B cell (primary cell): ENCODE measurements around the gene SCAMP5. TPM values are rescaled to one million over a fixed set of nuclear protein-coding genes. Genes with fewer than 3 reads are reported as not detected.

ENCODE experiments used
- ATAC-seq: fragments of 200-7000 bp; cut with Tn5 transposase; one replicate; pipeline ENCODE4 v1.10.0; 2021; ENCODE audit warnings: low read depth, mild to moderate bottlenecking, moderate number of reproducible peaks, moderate library complexity
- CTCF ChIA-PET: fragments of 350-600 bp; sonication (Branson Sonifier 250); formaldehyde crosslinking; loops from one replicate; lab custom pipeline; 2021; ENCODE audit warnings: antibody characterized with exemption, inconsistent platforms; lab: Charles Lee
- POLR2A ChIA-PET: fragments of 350-600 bp; sonication (Branson Sonifier 250); formaldehyde crosslinking; loops from one replicate; lab custom pipeline; 2021; ENCODE audit warnings: antibody characterized with exemption; lab: Charles Lee
- DNase-seq: peaks from one replicate; pipeline ENCODE4 v3.0.0; 2013
- H2AFZ ChIP-seq: 2 replicates; pipeline ENCODE4 v1.6.1; 2012; ENCODE audit warnings: mild to moderate bottlenecking, low read depth, low read length; ENCODE audit not compliant: insufficient read depth, poor library complexity, severe bottlenecking
- H3K27ac ChIP-seq, 2 donors: 1 replicate in 1 of 2; 2 replicates in 1 of 2; pipeline ENCODE4 v1.5.1; 2012 to 2013; ENCODE audit warnings: low read length in 2 of 2, mild to moderate bottlenecking in 2 of 2, moderate library complexity in 1 of 2
- H3K27me3 ChIP-seq, 4 experiments: fragments of 200-600 bp in 1 of 4; sonication (generic) in 1 of 4; replicated peaks in 1 of 4; 1 replicate in 2 of 4; 2 replicates in 2 of 4; pipeline versions ENCODE4 v1.6.1 to v1.7.0; 2013 to 2016; ENCODE audit warnings: low read length in 3 of 4, mild to moderate bottlenecking in 2 of 4, mixed read lengths in 1 of 4, moderate library complexity in 1 of 4; ENCODE audit not compliant: insufficient read depth in 4 of 4, control insufficient read depth in 3 of 4; ENCODE audit errors: control extremely low read depth in 1 of 4
- H3K36me3 ChIP-seq, 2 experiments: replicated peaks in 1 of 2; 1 replicate in 1 of 2; 2 replicates in 1 of 2; pipeline versions ENCODE4 v1.6.1 to v1.7.1; 2013; ENCODE audit warnings: low read length in 1 of 2; ENCODE audit not compliant: insufficient read depth in 2 of 2, control insufficient read depth in 1 of 2; ENCODE audit errors: control extremely low read depth in 1 of 2, extremely low read depth in 1 of 2
- H3K4me1 ChIP-seq, 2 donors: fragments of 200-600 bp in 1 of 2; sonication (generic) in 1 of 2; 1 replicate in 1 of 2; 2 replicates in 1 of 2; pipeline versions ENCODE4 v1.5.1 to v1.6.1; 2013 to 2017; ENCODE audit warnings: low read length in 2 of 2; ENCODE audit not compliant: control insufficient read depth in 2 of 2, insufficient read depth in 2 of 2
- H3K4me2 ChIP-seq: replicated peaks from 2 replicates; pipeline ENCODE3; 2012; ENCODE audit warnings: mild to moderate bottlenecking, low read depth, low read length; ENCODE audit not compliant: poor library complexity, severe bottlenecking
- H3K4me3 ChIP-seq, 5 experiments: fragments of 200-600 bp in 1 of 5; sonication (generic) in 1 of 5; 1 replicate in 3 of 5; 2 replicates in 2 of 5; pipeline versions ENCODE4 v1.5.1 to v1.7.0; 2011 to 2016; ENCODE audit warnings: low read length in 4 of 5, mild to moderate bottlenecking in 4 of 5, low read depth in 2 of 5, control low read depth in 1 of 5, moderate library complexity in 1 of 5; ENCODE audit not compliant: insufficient read depth in 1 of 5; ENCODE audit errors: control extremely low read depth in 1 of 5, extremely low read depth in 1 of 5
- H3K79me2 ChIP-seq: fragments of 200-600 bp; sonication (generic); one replicate; pipeline ENCODE4 v1.6.0; 2016; ENCODE audit warnings: low read length; ENCODE audit not compliant: control insufficient read depth, insufficient read depth
- H3K9ac ChIP-seq: fragments of 200-600 bp; sonication (generic); 2 replicates; pipeline ENCODE4 v1.6.1; 2017; ENCODE audit warnings: mild to moderate bottlenecking, low read length, moderate library complexity
- H3K9me3 ChIP-seq, 3 donors: one replicate each; pipeline versions ENCODE4 v1.6.1 to v1.7.1; 2013; ENCODE audit warnings: low read length in 2 of 3; ENCODE audit not compliant: control insufficient read depth in 2 of 3, insufficient read depth in 1 of 3; ENCODE audit errors: control extremely low read depth in 1 of 3
- H4K20me1 ChIP-seq: 2 replicates; pipeline ENCODE4 v1.6.0; 2012; ENCODE audit warnings: mild to moderate bottlenecking, low read length; ENCODE audit not compliant: insufficient read depth, control insufficient read depth, poor library complexity, severe bottlenecking
- H3K27ac Mint-ChIP-seq: one replicate; pipeline ENCODE4 v1.8.0; 2021; ENCODE audit warnings: mixed read lengths
- H3K27me3 Mint-ChIP-seq: one replicate; pipeline ENCODE4 v1.8.0; 2021; ENCODE audit warnings: mixed read lengths
- H3K4me1 Mint-ChIP-seq: one replicate; pipeline ENCODE4 v1.8.0; 2021; ENCODE audit warnings: mixed read lengths
- H3K4me3 Mint-ChIP-seq: one replicate; pipeline ENCODE4 v1.8.0; 2021; ENCODE audit warnings: mixed read lengths
- H3K9me3 Mint-ChIP-seq: one replicate; pipeline ENCODE4 v1.8.0; 2022; ENCODE audit warnings: mixed read lengths; ENCODE audit not compliant: insufficient read depth
- CTCF ChIP-seq: fragments of 200-600 bp; IDR thresholded peaks from one replicate; pipeline ENCODE4 v1.8.0; 2022; ENCODE audit warnings: antibody characterized with exemption, mild to moderate bottlenecking
- EZH2 ChIP-seq: IDR thresholded peaks from 2 replicates; pipeline ENCODE4 v1.6.1; 2012; ENCODE audit warnings: borderline replicate concordance, low read depth, mild to moderate bottlenecking, moderate library complexity, low read length; ENCODE audit not compliant: insufficient read depth, poor library complexity, severe bottlenecking
- WGBS: methylation state at CpG from one replicate; pipeline ENCODE4 v1.1.5; 2013; ENCODE audit warnings: missing lambda C conversion rate; ENCODE audit not compliant: insufficient coverage; 5-methylcytosine and 5-hydroxymethylcytosine counted together
- intact Hi-C: fragments of 100-400 bp; cut with micrococcal nuclease; formaldehyde crosslinking; loops from one replicate; pipeline ENCODE4 v1.10.0; 2022
- polyA plus RNA-seq: library from polyadenylated mRNA; depleted of rRNA; stranded (reverse); fragments of >200 nt; gene quantifications from 2 replicates; pipeline ENCODE4 v1.2.3, GENCODE V29; 2012
- total RNA-seq, 2 donors: library from RNA; stranded (reverse); fragments of 120-200 nt in 1 of 2; gene quantifications; 1 replicate in 1 of 2; 2 replicates in 1 of 2; pipeline versions ENCODE4 v1.2.3 to v1.2.4, GENCODE V29; 2013 to 2022

The SCAMP5 gene
- total and polyA plus RNA-seq, 2 donors (not counting 1 experiment from before 2014, with no cell fraction given), result 0.59 to 3.4 TPM

GRCh38 chr15:74978077-74978476, 17.3 kb upstream of the SCAMP5 start:
- H3K27me3 Mint-ChIP-seq, result peaks cover 28% of the 10 kb centered on the region
- no peaks in the 10 kb centered on the region for H3K9me3 Mint-ChIP-seq
- H3K4me1 ChIP-seq, result no peaks in the 10 kb centered on the region
- no peak overlapping the region for H3K9ac ChIP-seq
- ChIA-PET CTCF (interaction anchor here (1.1 to 1.5 kb wide), 2 partner anchors 18 to 28 kb away, joined by 3 read pairs; no protein-coding TSS in a partner anchor), POLR2A (no interaction called here)
- TF ChIP-seq CTCF (no peak), EZH2 (no peak)
- no peak overlapping the region for H3K4me3 Mint-ChIP-seq
- ATAC-seq (no peak), DNase-seq (no peak)
- intact Hi-C loops, result no loop called here
- H3K27ac ChIP-seq, result no peak overlapping the region
- H3K4me3 ChIP-seq, result no peak overlapping the region
- no peak overlapping the region for H3K27ac Mint-ChIP-seq
- peaks cover 0 to 39% (median 15%) of the 10 kb centered on the region in 4 experiments for H3K27me3 ChIP-seq
- no peaks in the 10 kb centered on the region for H3K9me3 ChIP-seq
- no CpG with 5 or more reads among the region's 1 CpG for WGBS
- no peak overlapping the region for H2AFZ ChIP-seq
- H3K79me2 ChIP-seq, result no peaks in the 10 kb centered on the region
- H3K4me2 ChIP-seq, result no peak overlapping the region
- H3K4me1 Mint-ChIP-seq, result no peaks in the 10 kb centered on the region
- no peaks in the 10 kb centered on the region for H3K36me3 ChIP-seq
- no peaks in the 10 kb centered on the region for H4K20me1 ChIP-seq

DNA sequence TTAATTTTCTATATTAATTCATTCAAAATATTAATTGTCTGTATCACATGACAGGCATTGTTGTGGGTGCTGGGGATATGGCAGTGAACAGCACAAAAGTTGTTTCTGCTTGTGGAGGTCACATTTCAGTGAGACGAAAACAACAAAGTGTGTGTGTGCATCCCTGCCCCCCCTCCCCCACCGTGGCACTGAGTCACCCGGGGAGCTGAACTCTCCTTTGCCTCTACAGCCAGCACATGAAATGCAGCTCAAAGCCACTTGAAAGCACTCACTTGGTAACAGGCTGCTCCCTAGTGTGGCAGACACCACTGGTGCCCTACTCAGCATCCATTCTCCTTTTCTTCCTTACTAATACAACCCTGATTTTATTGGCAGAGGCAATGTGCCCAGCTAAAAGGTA, 16.9 kb upstream of the SCAMP5 start:
- H3K27me3 ChIP-seq, result peaks cover 0 to 38% (median 15%) of the 10 kb centered on the region in 4 experiments
- intact Hi-C loops, result no loop called here
- no peaks in the 10 kb centered on the region for H3K9me3 ChIP-seq
- H3K79me2 ChIP-seq, result no peaks in the 10 kb centered on the region
- no peak for DNase-seq
- Mint-ChIP-seq H3K9me3 (no peaks in the 10 kb centered on the region), H3K27ac (no peak overlapping the region), H3K27me3 (peaks cover 27% of the 10 kb centered on the region), H3K4me1 (no peaks in the 10 kb centered on the region), H3K4me3 (no peak overlapping the region)
- H3K4me3 ChIP-seq, result no peak overlapping the region
- ChIA-PET POLR2A (no interaction called here), CTCF (interaction anchor here (0.7 to 1.5 kb wide), 3 partner anchors 18 to 28 kb away, joined by 3 read pairs; no protein-coding TSS in a partner anchor)
- TF ChIP-seq EZH2 (no peak), CTCF (no peak)
- no peaks in the 10 kb centered on the region for H4K20me1 ChIP-seq
- no peak overlapping the region for H2AFZ ChIP-seq
- H3K4me2 ChIP-seq, result no peak overlapping the region
- no peak overlapping the region for H3K9ac ChIP-seq
- H3K4me1 ChIP-seq, result no peaks in the 10 kb centered on the region
- H3K27ac ChIP-seq, result no peak overlapping the region
- 29% methylated on average over 2 of the region's 3 CpGs for WGBS
- no peak for ATAC-seq
- H3K36me3 ChIP-seq, result no peaks in the 10 kb centered on the region
